KOPT-K1 (cell line): ENCODE data around the gene AFAP1L1.
A peak's percentile ranks its signal among the peaks of the same experiment; 100 is the strongest.

Source experiments
- H3K27ac ChIP-seq: fragments of 200-600 bp; sonication (generic); 2 replicates; pipeline ENCODE4 v1.5.1; 2016; ENCODE audit warnings: antibody characterized with exemption, mild to moderate bottlenecking, low read depth, low read length; ENCODE audit not compliant: poor library complexity, severe bottlenecking
- H3K36me3 ChIP-seq: fragments of 200-600 bp; sonication (generic); 2 replicates; pipeline ENCODE4 v1.5.1; 2017; ENCODE audit warnings: antibody characterized with exemption, mild to moderate bottlenecking, low read length, moderate library complexity; ENCODE audit not compliant: insufficient read depth
- H3K9me3 ChIP-seq: fragments of 200-600 bp; sonication (generic); 2 replicates; pipeline ENCODE4 v1.5.1; 2017; ENCODE audit warnings: antibody characterized with exemption, low read length, mild to moderate bottlenecking; ENCODE audit not compliant: insufficient read depth, poor library complexity, severe bottlenecking

The AFAP1L1 gene

GRCh38 chr5:149357370-149358293 lies 86.0 kb downstream of the AFAP1L1 start, which contains the start of gene PCYOX1L:
Gene PCYOX1L (plus strand): TSS chr5:149358046. CDS start chr5:149358069, 23 bp downstream.
- Histone ChIP-seq H3K27ac (peak within 1 kb of the TSS; percentile 60), H3K9me3 (no peaks in the 10 kb centered on the region), H3K36me3 (peaks cover 32% of the 10 kb centered on the region)

DNA sequence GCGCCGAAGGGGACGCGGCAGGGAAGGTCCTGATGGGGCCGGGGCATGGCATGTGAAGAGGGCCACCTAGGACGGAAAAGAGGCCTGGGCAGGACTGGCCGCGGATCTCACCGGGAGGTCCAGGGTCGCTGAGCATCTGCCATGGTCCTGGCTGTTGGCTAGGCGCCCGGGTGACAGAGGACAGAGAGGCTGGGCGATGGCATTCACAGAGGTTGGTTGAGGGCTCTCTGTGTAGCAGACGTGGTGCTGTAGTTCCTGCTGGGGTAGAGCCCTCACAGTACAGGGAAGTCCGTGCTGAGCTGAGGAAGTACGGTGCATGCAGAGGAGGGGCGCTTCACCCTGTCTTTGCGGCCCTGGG lies 86.6 kb downstream of the AFAP1L1 start:
- peaks cover 25% of the 10 kb centered on the region for H3K36me3 ChIP-seq
- peak overlapping the region; percentile 60 for H3K27ac ChIP-seq
- H3K9me3 ChIP-seq, result no peaks in the 10 kb centered on the region

DNA sequence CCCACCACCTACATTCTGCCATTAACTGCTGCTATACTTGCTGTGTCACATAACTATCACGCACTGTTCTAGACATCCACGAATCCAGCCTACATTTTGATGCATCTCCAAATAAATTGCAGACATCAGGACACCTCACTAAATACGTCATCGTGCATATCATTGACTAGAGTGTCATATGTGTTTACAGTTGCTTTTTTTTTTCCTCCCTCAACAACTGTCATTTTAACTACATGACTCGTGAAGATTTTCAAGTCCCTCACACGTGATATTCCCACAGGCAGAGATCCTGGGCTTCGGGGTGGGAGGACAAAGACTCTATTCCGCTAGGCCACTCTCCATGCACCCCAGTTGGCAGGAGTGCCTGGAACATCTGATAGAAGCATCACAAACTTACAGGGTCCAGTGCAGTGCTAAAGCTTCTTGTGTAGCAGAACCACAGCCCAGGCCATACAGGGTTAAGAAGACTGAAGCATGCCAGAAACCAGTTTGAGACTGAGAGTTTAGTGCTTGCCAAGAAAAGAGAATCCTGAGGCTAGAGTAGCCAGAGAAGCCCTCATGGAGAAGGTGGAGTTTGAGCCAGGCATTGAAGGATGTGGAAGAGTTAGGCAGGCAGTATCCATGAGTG lies 87.3 kb downstream of the AFAP1L1 start:
- Histone ChIP-seq H3K36me3 (peaks cover 19% of the 10 kb centered on the region; the same call in 1 of the 2 replicates), H3K9me3 (no peaks in the 10 kb centered on the region), H3K27ac (no peak overlapping the region)

GRCh38 chr5:149360272-149360671 lies 88.6 kb downstream of the AFAP1L1 start:
- no peaks in the 10 kb centered on the region for H3K9me3 ChIP-seq
- peaks cover 8% of the 10 kb centered on the region; the same call in 1 of the 2 replicates for H3K36me3 ChIP-seq
- H3K27ac ChIP-seq, result no peak overlapping the region

GRCh38 chr5:149362541-149362940 lies 90.9 kb downstream of the AFAP1L1 start:
- H3K36me3 ChIP-seq, result no peaks in the 10 kb centered on the region
- no peaks in the 10 kb centered on the region for H3K9me3 ChIP-seq
- H3K27ac ChIP-seq, result no peak overlapping the region

- H3K27ac ChIP-seq, result no peak overlapping the region
- no peaks in the 10 kb centered on the region for H3K9me3 ChIP-seq
- no peaks in the 10 kb centered on the region for H3K36me3 ChIP-seq
Observed at GRCh38 chr5:149363358-149363757, 91.7 kb downstream of the AFAP1L1 start.

DNA sequence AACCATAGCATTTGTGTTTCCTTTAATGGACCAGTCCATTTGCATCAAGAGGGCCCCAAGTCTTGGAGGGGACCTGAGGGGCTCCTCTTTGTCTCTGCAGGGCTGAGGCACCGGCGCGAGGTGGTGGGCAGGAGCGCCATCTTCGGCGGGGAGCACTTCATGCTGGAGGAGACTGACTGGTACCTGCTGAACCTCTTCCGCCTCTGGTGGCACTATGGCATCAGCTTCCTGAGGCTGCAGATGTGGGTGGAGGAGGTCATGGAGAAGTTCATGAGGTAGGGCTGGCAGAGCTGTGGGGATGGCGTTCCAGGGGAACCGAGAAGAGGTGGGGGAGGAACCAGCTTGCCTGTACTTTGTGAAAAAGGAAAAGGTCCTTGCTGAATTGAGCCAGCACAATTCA lies 92.3 kb downstream of the AFAP1L1 start:
- Histone ChIP-seq H3K9me3 (no peaks in the 10 kb centered on the region), H3K36me3 (no peaks in the 10 kb centered on the region), H3K27ac (no peak overlapping the region)

- no peaks in the 10 kb centered on the region for H3K9me3 ChIP-seq
- H3K27ac ChIP-seq, result no peak overlapping the region
- H3K36me3 ChIP-seq, result no peaks in the 10 kb centered on the region
Observed at GRCh38 chr5:149364719-149365118, 93.1 kb downstream of the AFAP1L1 start.

DNA sequence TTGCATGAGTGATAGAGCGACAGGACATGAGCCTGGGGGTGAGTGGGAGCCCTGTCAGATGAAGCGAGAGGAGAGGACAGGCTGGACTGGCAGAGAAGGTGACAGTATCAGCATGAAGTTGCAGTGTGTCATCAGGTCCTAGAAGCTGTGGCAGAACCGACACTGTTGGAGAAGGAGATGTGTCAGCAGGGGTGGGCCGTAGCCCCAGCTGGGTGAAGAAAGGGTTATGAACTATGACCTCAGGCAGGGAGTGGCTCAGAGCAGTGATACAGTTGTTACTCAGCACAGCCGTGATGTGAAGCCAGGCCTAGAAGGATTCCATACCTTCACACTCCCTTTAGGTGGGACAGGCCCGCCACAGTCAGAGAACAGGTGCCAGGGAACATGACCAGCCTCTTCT lies 93.8 kb downstream of the AFAP1L1 start:
- H3K36me3 ChIP-seq, result no peaks in the 10 kb centered on the region
- H3K27ac ChIP-seq, result no peak overlapping the region
- H3K9me3 ChIP-seq, result no peaks in the 10 kb centered on the region

DNA sequence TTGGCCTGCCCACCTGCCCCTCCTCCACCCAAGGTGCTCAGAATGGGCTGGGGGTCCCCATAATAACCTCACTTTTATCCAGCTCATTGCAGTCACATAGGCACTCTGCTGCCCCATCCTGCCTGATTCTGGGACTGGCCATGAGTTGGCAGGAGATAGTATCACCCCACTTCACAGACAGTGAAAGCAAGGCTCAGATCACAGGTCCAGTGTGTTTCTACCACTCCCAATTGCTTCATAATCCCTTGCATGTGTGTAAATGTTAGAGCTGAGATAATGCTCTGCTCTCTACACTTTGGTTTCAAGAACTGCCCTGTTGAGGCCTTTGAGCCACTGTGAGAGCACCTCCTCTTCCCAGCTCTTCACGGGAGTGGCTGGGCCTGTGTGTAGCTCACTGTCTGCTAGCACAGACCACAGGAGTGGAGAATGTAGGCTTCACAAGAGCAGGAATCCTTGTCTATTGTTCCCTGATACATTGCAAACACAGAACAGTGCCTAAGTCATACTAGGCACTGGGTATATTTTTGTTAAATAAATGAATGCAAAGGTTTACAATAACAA lies 94.6 kb downstream of the AFAP1L1 start:
- H3K9me3 ChIP-seq, result no peaks in the 10 kb centered on the region
- no peak overlapping the region for H3K27ac ChIP-seq
- H3K36me3 ChIP-seq, result no peaks in the 10 kb centered on the region

DNA sequence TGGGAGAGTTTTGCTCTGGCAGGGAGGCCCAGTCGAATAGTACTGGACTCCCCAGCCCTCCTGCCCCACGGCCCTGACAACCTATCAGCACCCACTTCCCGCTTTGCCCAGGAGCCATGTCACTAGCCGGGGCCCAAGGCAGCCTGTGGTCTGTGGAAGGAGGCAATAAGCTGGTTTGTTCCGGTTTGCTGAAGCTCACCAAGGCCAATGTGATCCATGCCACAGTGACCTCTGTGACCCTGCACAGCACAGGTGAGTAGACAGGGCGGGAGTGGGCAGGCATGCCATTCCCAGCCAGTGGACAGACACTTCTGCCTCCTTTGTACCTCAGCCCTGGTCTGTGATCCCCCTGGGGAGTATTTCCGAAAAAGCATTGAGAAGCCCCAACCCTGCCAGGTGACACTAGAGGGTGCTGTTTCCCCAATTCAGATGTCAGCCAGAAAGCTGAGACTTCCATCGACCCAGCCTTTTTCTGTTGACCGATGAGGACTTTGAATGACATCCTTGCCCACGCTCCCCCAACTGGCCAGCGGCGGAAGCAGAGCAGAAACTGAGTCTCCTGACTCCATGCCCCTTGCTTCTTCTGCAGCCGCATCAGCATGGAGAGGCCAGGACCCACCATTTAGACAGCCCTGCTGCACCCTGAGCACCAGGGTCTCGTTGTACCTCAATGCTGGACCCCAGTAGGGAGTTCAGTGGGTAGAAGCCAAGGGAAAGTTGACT lies 95.8 kb downstream of the AFAP1L1 start:
- H3K9me3 ChIP-seq, result no peaks in the 10 kb centered on the region
- no peak overlapping the region for H3K27ac ChIP-seq
- H3K36me3 ChIP-seq, result no peaks in the 10 kb centered on the region

DNA sequence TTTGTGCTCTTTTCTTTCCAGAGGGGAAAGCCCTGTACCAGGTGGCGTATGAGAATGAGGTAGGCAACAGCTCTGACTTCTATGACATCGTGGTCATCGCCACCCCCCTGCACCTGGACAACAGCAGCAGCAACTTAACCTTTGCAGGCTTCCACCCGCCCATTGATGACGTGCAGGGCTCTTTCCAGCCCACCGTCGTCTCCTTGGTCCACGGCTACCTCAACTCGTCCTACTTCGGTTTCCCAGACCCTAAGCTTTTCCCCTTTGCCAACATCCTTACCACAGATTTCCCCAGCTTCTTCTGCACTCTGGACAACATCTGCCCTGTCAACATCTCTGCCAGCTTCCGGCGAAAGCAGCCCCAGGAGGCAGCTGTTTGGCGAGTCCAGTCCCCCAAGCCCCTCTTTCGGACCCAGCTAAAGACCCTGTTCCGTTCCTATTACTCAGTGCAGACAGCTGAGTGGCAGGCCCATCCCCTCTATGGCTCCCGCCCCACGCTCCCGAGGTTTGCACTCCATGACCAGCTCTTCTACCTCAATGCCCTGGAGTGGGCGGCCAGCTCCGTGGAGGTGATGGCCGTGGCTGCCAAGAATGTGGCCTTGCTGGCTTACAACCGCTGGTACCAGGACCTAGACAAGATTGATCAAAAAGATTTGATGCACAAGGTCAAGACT lies 96.5 kb downstream of the AFAP1L1 start:
- H3K9me3 ChIP-seq, result no peaks in the 10 kb centered on the region
- H3K36me3 ChIP-seq, result no peaks in the 10 kb centered on the region
- H3K27ac ChIP-seq, result no peak overlapping the region

GRCh38 chr5:149370878-149371277 lies 99.2 kb downstream of the AFAP1L1 start:
- no peaks in the 10 kb centered on the region for H3K36me3 ChIP-seq
- H3K9me3 ChIP-seq, result no peaks in the 10 kb centered on the region
- no peak overlapping the region for H3K27ac ChIP-seq

- no peaks in the 10 kb centered on the region for H3K9me3 ChIP-seq
- no peaks in the 10 kb centered on the region for H3K36me3 ChIP-seq
- H3K27ac ChIP-seq, result no peak overlapping the region
Observed at GRCh38 chr5:149371296-149371962, 99.8 kb downstream of the AFAP1L1 start.
